ENCODE measurements around the gene HACD1.
A peak's percentile ranks its signal among the peaks of the same experiment; 100 is the strongest.

HACD1 gene

GRCh38 chr10:17617031-17617911 is at the start of gene HACD1:
HACD1 (minus strand) TSS chr10:17617374; CDS start chr10:17617339, 35 bp downstream.
- DNase-seq: no peak

- DNase-seq: no peak
Measured at GRCh38 chr10:17665747-17666146, 48.6 kb upstream of the HACD1 start.

GRCh38 chr10:17663450-17663849 is 46.3 kb upstream of the HACD1 start:
- no peak for DNase-seq

- DNase-seq: no peak
Measured at GRCh38 chr10:17662193-17663138, 45.3 kb upstream of the HACD1 start.

- DNase-seq: no peak
Measured at GRCh38 chr10:17661510-17661909, 44.3 kb upstream of the HACD1 start.

GRCh38 chr10:17660921-17661320 is 43.7 kb upstream of the HACD1 start:
- no peak for DNase-seq

GRCh38 chr10:17659365-17659764 is 42.2 kb upstream of the HACD1 start:
- DNase-seq: no peak

- no peak for DNase-seq
Measured at GRCh38 chr10:17657103-17657500, 39.9 kb upstream of the HACD1 start.

GRCh38 chr10:17655567-17656146 is 38.5 kb upstream of the HACD1 start:
- DNase-seq: no peak

GRCh38 chr10:17655009-17655408 is 37.8 kb upstream of the HACD1 start:
- DNase-seq: no peak

- DNase-seq: no peak
Measured at GRCh38 chr10:17652585-17652984, 35.4 kb upstream of the HACD1 start.

GRCh38 chr10:17651896-17652295 is 34.7 kb upstream of the HACD1 start:
- no peak for DNase-seq

GRCh38 chr10:17650416-17650815 is 33.2 kb upstream of the HACD1 start:
- DNase-seq: no peak

- no peak for DNase-seq
Measured at GRCh38 chr10:17649836-17650235, 32.7 kb upstream of the HACD1 start.

GRCh38 chr10:17649052-17649451 is 31.9 kb upstream of the HACD1 start:
- DNase-seq: no peak

- DNase-seq: no peak
Measured at GRCh38 chr10:17648243-17649035, 31.3 kb upstream of the HACD1 start.

GRCh38 chr10:17647326-17647725 is 30.2 kb upstream of the HACD1 start:
- DNase-seq: no peak

- DNase-seq: no peak
Measured at GRCh38 chr10:17645621-17646345, 28.6 kb upstream of the HACD1 start.

GRCh38 chr10:17644485-17644943 is 27.3 kb upstream of the HACD1 start:
- DNase-seq: no peak

GRCh38 chr10:17643755-17644484 is 26.7 kb upstream of the HACD1 start, which contains the start of gene STAM:
STAM (plus strand) TSS chr10:17644151; CDS start chr10:17644340, 189 bp downstream.
- peak; percentile 56 for DNase-seq

- DNase-seq: no peak
Measured at GRCh38 chr10:17643339-17643754, 26.2 kb upstream of the HACD1 start.
